Measurements from ENCODE around the gene TAS2R9.
A peak's percentile ranks its signal among the peaks of the same experiment; 100 is the strongest.

The TAS2R9 gene

GRCh38 chr12:10810068-10810467 lies at the start of gene TAS2R9:
TAS2R9 (minus strand) TSS chr12:10810168; CDS start chr12:10810075, 93 bp downstream.
- Mint-ChIP-seq H3K4me1 (no peaks in the 10 kb centered on the region), H3K9me3 (no peaks in the 10 kb centered on the region), H3K27ac (no peak within 1 kb of the TSS), H3K36me3 (no peaks in the 10 kb centered on the region), H3K4me3 (no peak within 1 kb of the TSS)
- DNase-seq (ENCODE audit: low spot score in 2 of 2) (no peak), ATAC-seq (no peak)

GRCh38 chr12:10855807-10856206 lies 45.8 kb upstream of the TAS2R9 start:
- Mint-ChIP-seq H3K4me3 (no peak overlapping the region), H3K9me3 (peaks cover 20% of the 10 kb centered on the region), H3K27ac (no peak overlapping the region), H3K36me3 (no peaks in the 10 kb centered on the region), H3K4me1 (peaks cover 38% of the 10 kb centered on the region)
- DNase-seq (ENCODE audit: low spot score in 2 of 2) (no peak), ATAC-seq (no peak)

- peaks cover 46% of the 10 kb centered on the region for H3K4me1 Mint-ChIP-seq
- ATAC-seq, result no peak
- H3K9me3 Mint-ChIP-seq, result peaks cover 9% of the 10 kb centered on the region
- no peak overlapping the region for H3K27ac Mint-ChIP-seq
- H3K4me3 Mint-ChIP-seq, result no peak overlapping the region
- DNase-seq (ENCODE audit: low spot score in 2 of 2), result no peak
- no peaks in the 10 kb centered on the region for H3K36me3 Mint-ChIP-seq
Observed at GRCh38 chr12:10853776-10854175, 43.8 kb upstream of the TAS2R9 start.

GRCh38 chr12:10851243-10851858 lies 41.4 kb upstream of the TAS2R9 start:
- peaks cover 9% of the 10 kb centered on the region for H3K36me3 Mint-ChIP-seq
- H3K4me1 Mint-ChIP-seq, result peaks cover 46% of the 10 kb centered on the region
- DNase-seq (ENCODE audit: low spot score in 2 of 2) (no peak), ATAC-seq (peak; percentile 58)
- peak overlapping the region; percentile 29 for H3K27ac Mint-ChIP-seq
- H3K4me3 Mint-ChIP-seq, result no peak overlapping the region
- no peaks in the 10 kb centered on the region for H3K9me3 Mint-ChIP-seq

- DNase-seq (ENCODE audit: low spot score in 2 of 2) (no peak), ATAC-seq (peak; percentile 71)
- Mint-ChIP-seq H3K4me3 (no peak within 1 kb of the TSS), H3K36me3 (peaks cover 9% of the 10 kb centered on the region), H3K9me3 (no peaks in the 10 kb centered on the region), H3K27ac (no peak within 1 kb of the TSS), H3K4me1 (peaks cover 42% of the 10 kb centered on the region)
Observed at GRCh38 chr12:10849425-10849878, 39.5 kb upstream of the TAS2R9 start, which contains the start of gene PRR4. PRR4 (minus strand) TSS chr12:10849475; CDS start chr12:10849437, 38 bp downstream.

GRCh38 chr12:10847744-10848143 lies 37.8 kb upstream of the TAS2R9 start:
- peaks cover 9% of the 10 kb centered on the region for H3K36me3 Mint-ChIP-seq
- DNase-seq (ENCODE audit: low spot score in 2 of 2), result no peak
- no peak overlapping the region for H3K4me3 Mint-ChIP-seq

GRCh38 chr12:10842862-10843261 lies 32.9 kb upstream of the TAS2R9 start:
- ATAC-seq (no peak), DNase-seq (ENCODE audit: low spot score in 2 of 2) (no peak)
- Mint-ChIP-seq H3K27ac (no peak overlapping the region), H3K9me3 (no peaks in the 10 kb centered on the region), H3K36me3 (peaks cover 15% of the 10 kb centered on the region), H3K4me3 (no peak overlapping the region), H3K4me1 (no peaks in the 10 kb centered on the region)

More at GRCh38 chr12:10847744-10848143, 37.8 kb upstream of the TAS2R9 start:
- Mint-ChIP-seq H3K9me3 (no peaks in the 10 kb centered on the region), H3K27ac (no peak overlapping the region), H3K4me1 (peaks cover 28% of the 10 kb centered on the region)
- ATAC-seq, result no peak

- Mint-ChIP-seq H3K27ac (no peak overlapping the region), H3K9me3 (no peaks in the 10 kb centered on the region), H3K4me3 (no peak overlapping the region), H3K4me1 (no peaks in the 10 kb centered on the region), H3K36me3 (peaks cover 7% of the 10 kb centered on the region)
- ATAC-seq (no peak), DNase-seq (ENCODE audit: low spot score in 2 of 2) (no peak)
Observed at GRCh38 chr12:10838461-10838860, 28.5 kb upstream of the TAS2R9 start.

- Mint-ChIP-seq H3K4me1 (no peaks in the 10 kb centered on the region), H3K27ac (no peak overlapping the region), H3K9me3 (no peaks in the 10 kb centered on the region), H3K4me3 (no peak overlapping the region), H3K36me3 (no peaks in the 10 kb centered on the region)
- DNase-seq (ENCODE audit: low spot score in 2 of 2) (no peak), ATAC-seq (no peak)
Observed at GRCh38 chr12:10829994-10830393, 20.0 kb upstream of the TAS2R9 start.

GRCh38 chr12:10826258-10826657 lies 16.3 kb upstream of the TAS2R9 start, which contains the start of gene TAS2R10:
TAS2R10 (minus strand) TSS chr12:10826358; CDS start chr12:10826269, 89 bp downstream.
- H3K4me1 Mint-ChIP-seq, result no peaks in the 10 kb centered on the region
- H3K9me3 Mint-ChIP-seq, result no peaks in the 10 kb centered on the region
- H3K27ac Mint-ChIP-seq, result no peak within 1 kb of the TSS
- no peak within 1 kb of the TSS for H3K4me3 Mint-ChIP-seq
- ATAC-seq, result no peak
- DNase-seq (ENCODE audit: low spot score in 2 of 2), result no peak
- no peaks in the 10 kb centered on the region for H3K36me3 Mint-ChIP-seq

- ATAC-seq (no peak), DNase-seq (ENCODE audit: low spot score in 2 of 2) (no peak)
- Mint-ChIP-seq H3K4me3 (no peak overlapping the region), H3K4me1 (no peaks in the 10 kb centered on the region), H3K9me3 (no peaks in the 10 kb centered on the region), H3K27ac (no peak overlapping the region), H3K36me3 (no peaks in the 10 kb centered on the region)
Observed at GRCh38 chr12:10824957-10825356, 15.0 kb upstream of the TAS2R9 start.

GRCh38 chr12:10811883-10812536 lies 2.0 kb upstream of the TAS2R9 start:
- ATAC-seq (no peak), DNase-seq (ENCODE audit: low spot score in 2 of 2) (no peak)
- no peak overlapping the region for H3K27ac Mint-ChIP-seq
- no peaks in the 10 kb centered on the region for H3K9me3 Mint-ChIP-seq
- no peak overlapping the region for H3K4me3 Mint-ChIP-seq
- H3K36me3 Mint-ChIP-seq, result no peaks in the 10 kb centered on the region
- no peaks in the 10 kb centered on the region for H3K4me1 Mint-ChIP-seq

GRCh38 chr12:10807186-10807585 lies 2.8 kb downstream of the TAS2R9 start, which contains the start of gene TAS2R8:
TAS2R8 (minus strand) TSS chr12:10807286; CDS start chr12:10806980, 306 bp downstream.
- H3K4me3 Mint-ChIP-seq, result no peak within 1 kb of the TSS

GRCh38 chr12:10802587-10802986 lies 7.4 kb downstream of the TAS2R9 start, which contains the start of gene TAS2R7:
TAS2R7 (minus strand) TSS chr12:10802627; CDS start chr12:10802570, 57 bp downstream.
- H3K4me1 Mint-ChIP-seq, result no peaks in the 10 kb centered on the region
- H3K9me3 Mint-ChIP-seq, result no peaks in the 10 kb centered on the region
- H3K27ac Mint-ChIP-seq, result no peak within 1 kb of the TSS
- ATAC-seq, result no peak
- no peaks in the 10 kb centered on the region for H3K36me3 Mint-ChIP-seq
- no peak for DNase-seq (ENCODE audit: low spot score in 2 of 2)
- H3K4me3 Mint-ChIP-seq, result no peak within 1 kb of the TSS

More at GRCh38 chr12:10807186-10807585, 2.8 kb downstream of the TAS2R9 start, which contains the start of gene TAS2R8:
- no peaks in the 10 kb centered on the region for H3K4me1 Mint-ChIP-seq
- H3K27ac Mint-ChIP-seq, result no peak within 1 kb of the TSS
- DNase-seq (ENCODE audit: low spot score in 2 of 2), result no peak
- no peak for ATAC-seq
- no peaks in the 10 kb centered on the region for H3K36me3 Mint-ChIP-seq
- no peaks in the 10 kb centered on the region for H3K9me3 Mint-ChIP-seq

- Mint-ChIP-seq H3K4me3 (no peak overlapping the region), H3K27ac (no peak overlapping the region)
Observed at GRCh38 chr12:10801741-10802140, 8.2 kb downstream of the TAS2R9 start.

GRCh38 chr12:10794222-10794621 lies 15.7 kb downstream of the TAS2R9 start:
- no peak for ATAC-seq
- no peak overlapping the region for H3K27ac Mint-ChIP-seq

More at GRCh38 chr12:10801741-10802140, 8.2 kb downstream of the TAS2R9 start:
- H3K4me1 Mint-ChIP-seq, result no peaks in the 10 kb centered on the region
- H3K9me3 Mint-ChIP-seq, result no peaks in the 10 kb centered on the region
- H3K36me3 Mint-ChIP-seq, result no peaks in the 10 kb centered on the region
- ATAC-seq, result no peak
- DNase-seq (ENCODE audit: low spot score in 2 of 2), result no peak

More at GRCh38 chr12:10794222-10794621, 15.7 kb downstream of the TAS2R9 start:
- H3K4me3 Mint-ChIP-seq, result no peak overlapping the region
- H3K9me3 Mint-ChIP-seq, result no peaks in the 10 kb centered on the region
- DNase-seq (ENCODE audit: low spot score in 2 of 2), result no peak
- H3K36me3 Mint-ChIP-seq, result no peaks in the 10 kb centered on the region
- H3K4me1 Mint-ChIP-seq, result no peaks in the 10 kb centered on the region
